Bronchial epithelial cell (primary cell): ENCODE results near the gene MOG. TPM values are rescaled to one million over a fixed set of nuclear protein-coding genes. Genes with fewer than 3 reads are reported as not detected.
"Not testable (repeated sequence)": the region's sequence is repeated elsewhere in the genome, so short reads cannot be mapped to it uniquely, and the experiment has no call there.

Source experiments
- DNase-seq: peaks from one replicate; pipeline ENCODE4 v3.0.0-alpha.2; 2010; ENCODE audit warnings: low read depth
- FAIRE-seq: peaks from 2 replicates; lab custom pipeline; 2011; peaks lifted over from hg19 to GRCh38; lab: Jason Lieb, UNC
- H3K27me3 ChIP-seq: 2 replicates; pipeline ENCODE4 v1.5.1; 2011; ENCODE audit warnings: low read length; ENCODE audit not compliant: control insufficient read depth, insufficient read depth
- H3K36me3 ChIP-seq: 2 replicates; pipeline ENCODE4 v1.5.1; 2011; ENCODE audit warnings: low read length; ENCODE audit not compliant: control insufficient read depth, insufficient read depth
- H3K4me3 ChIP-seq: 2 replicates; pipeline ENCODE4 v1.5.1; 2011; ENCODE audit warnings: mild to moderate bottlenecking, low read depth, low read length, control low read depth
- total RNA-seq: library from RNA; depleted of rRNA; stranded (reverse); fragments of >200 nt; gene quantifications from 2 replicates; pipeline ENCODE4 v1.2.1, GENCODE V29; 2014
- TF ChIP-seq, protein P1 (sequence below): IDR thresholded peaks from 2 replicates; pipeline ENCODE4 v1.5.1; 2011; ENCODE audit warnings: mild to moderate bottlenecking, moderate library complexity, low read length, control low read depth, inconsistent platforms; ENCODE audit not compliant: insufficient read depth, severe bottlenecking

The MOG gene
- total RNA-seq, 1 donor from 2014 or later = not detected

GRCh38 chr6:29656157-29656556 is 735 bp upstream of the MOG start:
- DNase-seq (no peak), FAIRE-seq (no peak)
- Histone ChIP-seq H3K36me3 (no peaks in the 10 kb centered on the region), H3K27me3 (peaks cover 2% of the 10 kb centered on the region), H3K4me3 (no peak overlapping the region)
- TF ChIP-seq, protein P1, sequence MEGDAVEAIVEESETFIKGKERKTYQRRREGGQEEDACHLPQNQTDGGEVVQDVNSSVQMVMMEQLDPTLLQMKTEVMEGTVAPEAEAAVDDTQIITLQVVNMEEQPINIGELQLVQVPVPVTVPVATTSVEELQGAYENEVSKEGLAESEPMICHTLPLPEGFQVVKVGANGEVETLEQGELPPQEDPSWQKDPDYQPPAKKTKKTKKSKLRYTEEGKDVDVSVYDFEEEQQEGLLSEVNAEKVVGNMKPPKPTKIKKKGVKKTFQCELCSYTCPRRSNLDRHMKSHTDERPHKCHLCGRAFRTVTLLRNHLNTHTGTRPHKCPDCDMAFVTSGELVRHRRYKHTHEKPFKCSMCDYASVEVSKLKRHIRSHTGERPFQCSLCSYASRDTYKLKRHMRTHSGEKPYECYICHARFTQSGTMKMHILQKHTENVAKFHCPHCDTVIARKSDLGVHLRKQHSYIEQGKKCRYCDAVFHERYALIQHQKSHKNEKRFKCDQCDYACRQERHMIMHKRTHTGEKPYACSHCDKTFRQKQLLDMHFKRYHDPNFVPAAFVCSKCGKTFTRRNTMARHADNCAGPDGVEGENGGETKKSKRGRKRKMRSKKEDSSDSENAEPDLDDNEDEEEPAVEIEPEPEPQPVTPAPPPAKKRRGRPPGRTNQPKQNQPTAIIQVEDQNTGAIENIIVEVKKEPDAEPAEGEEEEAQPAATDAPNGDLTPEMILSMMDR = no peak

DNA sequence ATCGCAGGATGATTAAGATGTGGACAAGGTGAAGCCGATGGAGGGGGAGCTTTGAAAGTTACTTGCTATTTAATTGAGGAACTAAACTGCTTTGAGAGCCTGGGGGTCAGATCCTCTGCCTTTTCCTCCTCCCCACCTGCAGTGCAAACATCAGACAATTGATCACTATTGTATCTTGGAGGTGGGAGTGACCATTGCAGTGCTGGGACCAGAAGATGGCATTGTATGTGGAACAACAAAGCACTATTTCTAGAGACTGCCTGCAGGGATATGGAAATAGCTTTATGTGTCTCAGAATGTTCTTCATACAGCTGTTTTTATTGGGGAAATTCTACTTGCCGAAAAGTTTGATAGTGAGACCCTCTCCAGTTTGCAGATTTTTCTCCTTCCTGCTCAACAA is 4.2 kb downstream of the MOG start:
- DNase-seq = no peak
- Histone ChIP-seq H3K27me3 (peaks cover 2% of the 10 kb centered on the region), H3K36me3 (no peaks in the 10 kb centered on the region), H3K4me3 (no peak overlapping the region)
- FAIRE-seq = no peak
- TF ChIP-seq, protein P1 = no peak

DNA sequence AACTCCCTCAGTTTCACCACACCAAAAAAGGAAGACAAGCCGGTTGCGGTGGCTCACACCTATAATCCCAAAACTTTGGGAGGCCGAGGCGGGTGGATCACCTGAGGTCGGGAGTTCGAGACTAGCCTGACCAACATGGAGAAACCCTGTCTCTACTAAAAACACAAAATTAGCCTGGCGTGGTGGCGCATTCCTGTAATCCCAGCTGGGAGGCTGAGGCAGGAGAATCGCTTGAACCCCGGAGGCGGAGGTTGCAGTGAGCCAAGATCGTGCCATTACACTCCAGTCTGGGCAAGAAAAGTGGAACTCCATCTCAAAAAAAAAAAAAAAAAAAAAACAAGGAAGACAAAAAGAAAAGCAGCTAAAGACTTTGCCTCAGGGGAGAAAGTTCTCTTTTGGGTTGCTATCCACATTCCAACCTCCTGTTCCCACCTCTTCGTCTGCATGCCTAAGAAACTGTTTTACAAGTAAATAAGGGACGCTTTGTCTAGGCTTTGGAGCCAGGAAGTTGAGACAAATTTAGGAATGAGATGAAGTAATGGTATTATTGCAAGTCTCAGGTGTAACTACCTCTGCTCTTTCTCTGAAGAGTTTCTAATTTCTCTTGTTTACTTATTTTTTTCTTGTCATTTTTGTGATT is 4.7 kb downstream of the MOG start:
- H3K36me3 ChIP-seq, FAIRE-seq, H3K4me3 ChIP-seq, H3K27me3 ChIP-seq: not testable (repeated sequence)
- peak; percentile 61 for DNase-seq

DNA sequence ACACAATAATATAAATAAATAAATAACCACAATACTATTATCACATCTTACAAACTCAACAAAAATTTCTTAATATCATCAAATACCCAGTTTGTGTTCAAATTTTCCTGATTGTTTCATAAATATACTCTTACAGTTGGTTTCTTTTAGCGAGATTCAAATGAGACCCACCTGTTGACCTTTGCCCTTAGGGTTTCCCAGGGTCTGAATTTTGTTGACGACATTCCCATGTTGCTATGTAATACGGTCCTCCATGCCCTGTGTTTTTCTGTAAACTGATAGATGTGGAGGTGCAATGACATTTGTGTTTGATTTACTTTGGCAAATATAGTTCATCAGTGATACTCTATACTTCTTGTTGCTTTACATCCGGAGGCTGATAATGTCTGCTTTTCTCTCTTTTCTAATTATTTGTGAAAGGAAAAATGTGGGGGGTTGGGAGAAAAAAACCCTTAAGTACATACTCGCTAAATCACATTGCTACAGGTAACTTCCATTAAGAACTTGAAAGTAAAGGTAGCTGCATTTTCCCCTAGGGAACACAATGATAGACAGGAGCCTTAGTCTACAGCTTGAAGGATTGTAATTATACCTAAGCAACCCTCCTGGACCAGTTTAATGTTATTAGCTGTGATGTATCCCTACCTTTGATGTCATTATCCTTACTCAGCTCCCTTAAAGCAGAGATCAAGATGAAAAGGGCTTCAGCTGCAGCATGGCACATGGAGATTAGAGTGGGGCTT is 6.6 kb downstream of the MOG start:
- DNase-seq (no peak), FAIRE-seq (no peak)
- TF ChIP-seq, protein P1 = no peak
- Histone ChIP-seq H3K36me3 (no peaks in the 10 kb centered on the region), H3K27me3 (no peaks in the 10 kb centered on the region), H3K4me3 (no peak overlapping the region)

GRCh38 chr6:29665942-29666825 is 9.3 kb downstream of the MOG start:
- peaks cover 3% of the 10 kb centered on the region for H3K27me3 ChIP-seq
- no peak for FAIRE-seq

More at GRCh38 chr6:29665942-29666825, 9.3 kb downstream of the MOG start:
- Histone ChIP-seq H3K36me3 (no peaks in the 10 kb centered on the region), H3K4me3 (no peak overlapping the region)
- no peak for DNase-seq
- TF ChIP-seq, protein P1 = no peak
